PC-3 (cell line): Measurements from ENCODE around the gene SUMF2.

Source experiments
- EZH2 ChIP-seq: fragments of 300-600 bp; sonication (generic); IDR thresholded peaks from one replicate; pipeline ENCODE4 v1.6.1; 2017; ENCODE audit warnings: antibody characterized with exemption, mild to moderate bottlenecking, low read length; ENCODE audit not compliant: unreplicated experiment
- EZH2phosphoT487 ChIP-seq: fragments of 300-600 bp; sonication (generic); IDR thresholded peaks from 2 replicates; pipeline ENCODE4 v1.6.1; 2018; ENCODE audit warnings: mild to moderate bottlenecking, antibody characterized with exemption, low read length, borderline replicate concordance
- TF ChIP-seq, protein P1 (sequence below): fragments of 300-600 bp; sonication (generic); conservative IDR thresholded peaks from 2 replicates; pipeline ENCODE4 v1.5.1; 2017; ENCODE audit warnings: antibody characterized with exemption, low read depth, mild to moderate bottlenecking, low read length

DNA sequence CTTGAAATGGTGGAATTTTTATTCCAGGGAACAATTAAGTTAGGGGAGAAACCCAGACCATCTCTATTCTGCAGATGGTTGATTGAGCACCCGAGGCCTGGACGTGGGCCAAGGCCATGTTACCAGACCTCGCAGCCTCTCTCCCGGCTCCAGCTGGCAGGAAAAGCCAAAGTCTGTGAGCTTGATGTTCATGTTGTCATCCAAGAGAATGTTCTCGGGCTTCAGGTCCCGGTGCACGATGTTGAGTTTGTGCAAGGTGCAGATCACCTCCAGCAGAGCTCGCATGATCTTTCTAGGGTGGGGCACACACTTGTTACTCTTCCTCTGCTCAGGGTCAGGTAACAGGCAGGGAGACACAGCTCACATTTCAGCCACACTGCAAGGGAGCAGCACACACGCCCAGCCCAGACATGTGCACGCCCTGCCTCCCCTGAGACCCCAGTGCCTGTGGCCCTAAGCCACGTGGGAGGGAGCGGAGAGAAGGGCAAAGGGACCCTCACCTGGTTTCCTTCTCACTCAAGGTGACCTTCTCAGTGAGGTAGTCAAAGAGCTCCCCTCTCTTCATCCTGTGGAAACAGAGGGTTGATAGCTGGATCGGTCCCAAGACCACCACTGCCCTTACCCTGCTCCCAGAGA, 19.2 kb downstream of the SUMF2 start:
- TF ChIP-seq, protein P1, sequence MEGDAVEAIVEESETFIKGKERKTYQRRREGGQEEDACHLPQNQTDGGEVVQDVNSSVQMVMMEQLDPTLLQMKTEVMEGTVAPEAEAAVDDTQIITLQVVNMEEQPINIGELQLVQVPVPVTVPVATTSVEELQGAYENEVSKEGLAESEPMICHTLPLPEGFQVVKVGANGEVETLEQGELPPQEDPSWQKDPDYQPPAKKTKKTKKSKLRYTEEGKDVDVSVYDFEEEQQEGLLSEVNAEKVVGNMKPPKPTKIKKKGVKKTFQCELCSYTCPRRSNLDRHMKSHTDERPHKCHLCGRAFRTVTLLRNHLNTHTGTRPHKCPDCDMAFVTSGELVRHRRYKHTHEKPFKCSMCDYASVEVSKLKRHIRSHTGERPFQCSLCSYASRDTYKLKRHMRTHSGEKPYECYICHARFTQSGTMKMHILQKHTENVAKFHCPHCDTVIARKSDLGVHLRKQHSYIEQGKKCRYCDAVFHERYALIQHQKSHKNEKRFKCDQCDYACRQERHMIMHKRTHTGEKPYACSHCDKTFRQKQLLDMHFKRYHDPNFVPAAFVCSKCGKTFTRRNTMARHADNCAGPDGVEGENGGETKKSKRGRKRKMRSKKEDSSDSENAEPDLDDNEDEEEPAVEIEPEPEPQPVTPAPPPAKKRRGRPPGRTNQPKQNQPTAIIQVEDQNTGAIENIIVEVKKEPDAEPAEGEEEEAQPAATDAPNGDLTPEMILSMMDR, result no peak
- no peak for TF ChIP-seq EZH2
- TF ChIP-seq EZH2phosphoT487, result no peak
